HepG2 (cell line): ENCODE results near the gene OPA3. TPM values are rescaled to one million over a fixed set of nuclear protein-coding genes. Genes with fewer than 3 reads are reported as not detected.
A peak's percentile ranks its signal among the peaks of the same experiment; 100 is the strongest.

ENCODE experiments used
- FOXC1 ChIP-seq: sonication (generic); formaldehyde crosslinking; IDR thresholded peaks from 2 replicates; pipeline ENCODE4 v1.8.0; 2022; ENCODE audit warnings: mild to moderate bottlenecking, missing genetic modification reagents, borderline replicate concordance
- GATA4 ChIP-seq: sonication (generic); IDR thresholded peaks from 2 replicates; pipeline ENCODE4 v1.6.1; 2016; ENCODE audit warnings: antibody characterized with exemption, low read depth, borderline replicate concordance
- GPN1 ChIP-seq: sonication (generic); formaldehyde crosslinking; IDR thresholded peaks from 2 replicates; pipeline ENCODE4 v1.5.1; 2020; ENCODE audit warnings: missing genetic modification reagents, borderline replicate concordance
- HNF1B ChIP-seq: sonication (generic); formaldehyde crosslinking; IDR thresholded peaks from 2 replicates; pipeline ENCODE4 v1.5.1; 2020; ENCODE audit warnings: mild to moderate bottlenecking, moderate library complexity, missing genetic modification reagents
- KLF11 ChIP-seq: IDR thresholded peaks from 2 replicates; pipeline ENCODE4 v1.6.1; 2016; ENCODE audit warnings: missing compliant biosample characterization
- MXD3 ChIP-seq: IDR thresholded peaks from 2 replicates; pipeline ENCODE4 v1.6.1; 2016; ENCODE audit warnings: mild to moderate bottlenecking, missing biosample characterization, missing genetic modification reagents
- SKI ChIP-seq: fragments of 450-650 bp; IDR thresholded peaks from one replicate; pipeline ENCODE4 v1.6.1; 2018; ENCODE audit warnings: mild to moderate bottlenecking; ENCODE audit not compliant: partially characterized antibody
- SMC3 ChIP-seq: IDR thresholded peaks from 2 replicates; pipeline ENCODE4 v1.6.1; 2011; ENCODE audit warnings: low read length, improper control_type of control experiment
- ZNF18 ChIP-seq: sonication (generic); formaldehyde crosslinking; IDR thresholded peaks from 2 replicates; pipeline ENCODE4 v1.8.0; 2022; ENCODE audit warnings: mild to moderate bottlenecking, missing genetic modification reagents; ENCODE audit not compliant: insufficient replicate concordance
- ZNF318 ChIP-seq: sonication (generic); formaldehyde crosslinking; IDR thresholded peaks from 2 replicates; pipeline ENCODE4 v1.4.0; 2020; ENCODE audit warnings: mild to moderate bottlenecking, missing genetic modification reagents
- ZXDC ChIP-seq: sonication (generic); formaldehyde crosslinking; IDR thresholded peaks from 2 replicates; pipeline ENCODE4 v1.5.0; 2020; ENCODE audit warnings: mild to moderate bottlenecking, missing genetic modification reagents
- polyA plus RNA-seq, 8 experiments: library from polyadenylated mRNA; depleted of rRNA in 3 of 8; stranded (reverse) in 7 of 8; unstranded in 1 of 8; fragments of >200 nt; fragmentation: Illumina TruSeq in 4 of 8; extraction: Trizol in 4 of 8; gene quantifications; 2 replicates each; pipeline versions ENCODE4 v1.2.1 to v1.2.3, GENCODE V29; 2011 to 2016; ENCODE audit warnings: low read depth in 4 of 8, missing spikeins in 1 of 8, mixed read lengths in 1 of 8; ENCODE audit not compliant: insufficient read depth in 1 of 8
- total RNA-seq, 5 experiments: library from RNA; depleted of rRNA; stranded (reverse); fragments of >200 nt; fragmentation: Illumina TruSeq; extraction: Trizol; gene quantifications; 2 replicates each; pipeline ENCODE4 v1.2.3, GENCODE V29; 2016; ENCODE audit warnings: low read depth in 1 of 5

OPA3 gene
- total and polyA plus RNA-seq, 2 of the 13 experiments (the other 11 are each of a cell fraction or from before 2014, with no cell fraction given): 8.3 to 17.7 TPM

GRCh38 chr19:45514376-45515051, 70.1 kb downstream of the OPA3 start (continued):
- TF ChIP-seq HNF1B (CRISPR knock-in tag) (peak; percentile 58; the same call in 1 of the 2 replicates), SMC3 (no peak), ZXDC (CRISPR knock-in tag) (no peak), FOXC1 (CRISPR knock-in tag) (no peak), GATA4 (no peak), GPN1 (CRISPR knock-in tag) (no peak), ZNF318 (CRISPR knock-in tag) (no peak), SKI (peak; percentile 26), MXD3 (no peak), ZNF18 (CRISPR knock-in tag) (no peak), KLF11 (CRISPR knock-in tag) (peak; percentile 81; the same call in 1 of the 2 replicates)
